K562 (cell line): Measurements from ENCODE around the gene RAI1. TPM values are rescaled to one million over a fixed set of nuclear protein-coding genes. Genes with fewer than 3 reads are reported as not detected.
A peak's percentile ranks its signal among the peaks of the same experiment; 100 is the strongest.

Source experiments
- BRF1 ChIP-seq: IDR thresholded peaks from 3 replicates; pipeline ENCODE4 v1.6.1; 2011; ENCODE audit warnings: borderline replicate concordance, mild to moderate bottlenecking; ENCODE audit not compliant: insufficient read length; ENCODE audit errors: extremely low read depth
- CBX5 ChIP-seq: IDR thresholded peaks from 2 replicates; pipeline ENCODE4 v1.6.1; 2014; ENCODE audit warnings: low read depth, borderline replicate concordance
- COPS2 ChIP-seq: fragments of 450-650 bp; conservative IDR thresholded peaks from 2 replicates; pipeline ENCODE4 v1.6.1; 2016; ENCODE audit warnings: mild to moderate bottlenecking, moderate library complexity
- DDX20 ChIP-seq: fragments of 450-650 bp; IDR thresholded peaks from 2 replicates; pipeline ENCODE4 v1.6.1; 2016; ENCODE audit warnings: missing genetic modification characterization, low read depth, mild to moderate bottlenecking, missing compliant biosample characterization, moderate library complexity
- NR4A1 ChIP-seq, 2 experiments: fragments of 250-450 bp in 1 of 2; fragments of 450-650 bp in 1 of 2; sonication (Bioruptor Pico) in 1 of 2; IDR thresholded peaks; 2 replicates each; pipeline versions ENCODE4 v1.4.0 to v1.6.1; 2016 to 2020; ENCODE audit warnings: mild to moderate bottlenecking in 2 of 2, missing compliant biosample characterization in 1 of 2, missing genetic modification characterization in 1 of 2, moderate library complexity in 1 of 2
- PHF20 ChIP-seq: fragments of 450-650 bp; IDR thresholded peaks from 2 replicates; pipeline ENCODE4 v1.6.1; 2018; ENCODE audit not compliant: partially characterized antibody
- POU5F1 ChIP-seq: fragments of 150-350 bp; IDR thresholded peaks from 2 replicates; pipeline ENCODE4 v1.6.1; 2014; ENCODE audit warnings: borderline replicate concordance, low read length, low read depth, mild to moderate bottlenecking; ENCODE audit not compliant: partially characterized antibody
- RCOR1 ChIP-seq, 2 experiments: IDR thresholded peaks; 2 replicates each; pipeline ENCODE4 v1.6.1; 2012; ENCODE audit warnings: low read depth in 2 of 2, low read length in 2 of 2, borderline replicate concordance in 1 of 2, improper control_type of control experiment in 1 of 2
- SMARCE1 ChIP-seq: fragments of 450-650 bp; IDR thresholded peaks from 2 replicates; pipeline ENCODE4 v1.7.1; 2016; ENCODE audit warnings: mild to moderate bottlenecking
- ZZZ3 ChIP-seq: fragments of 450-650 bp; IDR thresholded peaks from 2 replicates; pipeline ENCODE4 v1.6.1; 2016; ENCODE audit warnings: antibody characterized with exemption, mild to moderate bottlenecking, moderate library complexity
- polyA plus RNA-seq, 8 experiments: library from polyadenylated mRNA; depleted of rRNA in 4 of 8; stranded (reverse) in 5 of 8; unstranded in 3 of 8; fragments of >200 nt; fragmentation: Nextera tagmentation in 2 of 8; fragmentation: Illumina TruSeq in 1 of 8; extraction: Ambion mirVana in 2 of 8; extraction: Trizol in 1 of 8; gene quantifications; 2 replicates each; pipeline versions ENCODE4 v1.2.1 to v1.2.3, GENCODE V29; 2011 to 2014; ENCODE audit warnings: inconsistent platforms in 1 of 8, missing spikeins in 1 of 8
- total RNA-seq, 7 experiments: library from RNA; depleted of rRNA in 6 of 7; stranded (reverse); fragments of >200 nt in 6 of 7; fragmentation: Illumina TruSeq in 2 of 7; extraction: Trizol in 2 of 7; gene quantifications; 2 replicates each; pipeline versions ENCODE4 v1.2.1 to v1.2.3, GENCODE V29; 2011 to 2021; ENCODE audit warnings: low replicate concordance in 1 of 7
- TF ChIP-seq, protein P1 (sequence below): sonication (generic); formaldehyde crosslinking; IDR thresholded peaks from 2 replicates; pipeline ENCODE4 v1.4.0; 2020; ENCODE audit warnings: mild to moderate bottlenecking, missing genetic modification reagents
- TF ChIP-seq, protein P2 (sequence below), 2 experiments: fragments of 200-800 bp in 1 of 2; sonication (Bioruptor generic) in 1 of 2; sonication (generic) in 1 of 2; formaldehyde crosslinking in 1 of 2; IDR thresholded peaks in 1 of 2; conservative IDR thresholded peaks in 1 of 2; 2 replicates each; pipeline versions ENCODE4 v1.5.0 to v1.6.1; 2016 to 2020; ENCODE audit warnings: missing compliant biosample characterization in 1 of 2, missing genetic modification characterization in 1 of 2, missing genetic modification reagents in 1 of 2

RAI1 gene
- total and polyA plus RNA-seq, 9 of the 15 experiments (the other 6 are each of a cell fraction or from before 2014, with no cell fraction given), result 0.68 to 19.9 (median 5.5) TPM

DNA sequence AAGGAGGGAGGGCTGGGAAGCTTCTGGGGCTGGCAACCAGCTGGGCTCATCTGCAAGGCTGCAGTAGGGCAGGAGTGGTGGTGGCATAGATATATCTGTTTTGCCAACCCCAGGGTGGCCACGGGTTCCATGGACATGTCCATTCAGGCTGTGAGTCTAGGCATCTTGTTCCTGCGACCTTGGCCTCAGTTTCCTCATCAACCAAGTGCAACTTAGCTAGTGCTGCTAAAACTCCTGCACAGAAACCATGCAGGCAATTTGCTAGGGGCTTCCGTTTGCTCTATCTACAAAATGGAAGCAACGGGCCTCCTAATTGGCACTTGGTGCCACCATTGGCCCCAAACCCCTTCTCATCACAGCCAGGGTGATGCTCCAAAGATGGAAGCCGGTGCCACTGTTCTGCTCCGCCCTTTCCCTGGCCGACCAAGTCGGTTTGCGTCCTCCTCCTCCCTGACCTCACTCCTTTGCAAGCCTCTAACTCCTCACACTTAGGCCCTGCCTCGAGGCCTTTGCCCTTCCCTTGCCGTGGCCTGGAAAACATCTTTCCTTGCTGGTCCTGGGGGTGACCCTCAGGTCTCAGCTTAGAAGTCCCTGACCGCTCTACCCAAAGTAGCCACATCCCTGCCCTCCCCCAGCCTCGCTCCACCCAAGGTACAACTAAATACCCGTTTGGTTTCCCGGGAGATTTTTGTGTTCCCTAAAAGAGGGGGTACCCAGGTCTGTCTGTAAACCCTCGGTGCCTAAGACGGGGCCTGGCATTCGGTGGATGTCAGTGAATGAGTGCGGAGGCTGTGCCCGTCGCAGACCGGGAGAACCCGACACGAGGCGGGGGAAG, 154.4 kb downstream of the RAI1 start (continued):
- no peak for TF ChIP-seq NR4A1 (CRISPR knock-in tag; IDR thresholded peaks at IDR 0.05)
- peak; percentile 51; the same call in 1 of the 2 replicates for TF ChIP-seq NR4A1 (tag; IDR thresholded peaks at IDR 0.05)
- TF ChIP-seq COPS2, result no peak
- no peak for TF ChIP-seq DDX20
- no peak for TF ChIP-seq ZZZ3
- TF ChIP-seq, protein P1, sequence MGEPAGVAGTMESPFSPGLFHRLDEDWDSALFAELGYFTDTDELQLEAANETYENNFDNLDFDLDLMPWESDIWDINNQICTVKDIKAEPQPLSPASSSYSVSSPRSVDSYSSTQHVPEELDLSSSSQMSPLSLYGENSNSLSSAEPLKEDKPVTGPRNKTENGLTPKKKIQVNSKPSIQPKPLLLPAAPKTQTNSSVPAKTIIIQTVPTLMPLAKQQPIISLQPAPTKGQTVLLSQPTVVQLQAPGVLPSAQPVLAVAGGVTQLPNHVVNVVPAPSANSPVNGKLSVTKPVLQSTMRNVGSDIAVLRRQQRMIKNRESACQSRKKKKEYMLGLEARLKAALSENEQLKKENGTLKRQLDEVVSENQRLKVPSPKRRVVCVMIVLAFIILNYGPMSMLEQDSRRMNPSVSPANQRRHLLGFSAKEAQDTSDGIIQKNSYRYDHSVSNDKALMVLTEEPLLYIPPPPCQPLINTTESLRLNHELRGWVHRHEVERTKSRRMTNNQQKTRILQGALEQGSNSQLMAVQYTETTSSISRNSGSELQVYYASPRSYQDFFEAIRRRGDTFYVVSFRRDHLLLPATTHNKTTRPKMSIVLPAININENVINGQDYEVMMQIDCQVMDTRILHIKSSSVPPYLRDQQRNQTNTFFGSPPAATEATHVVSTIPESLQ (CRISPR knock-in tag), result no peak
- TF ChIP-seq RCOR1 (IDR thresholded peaks at IDR 0.05; ENCODE audit: borderline replicate concordance in 1 of 2, low read depth in 2 of 2, low read length in 2 of 2), result no peak
- no peak for TF ChIP-seq PHF20
- TF ChIP-seq SMARCE1, result peak; percentile 37
- TF ChIP-seq POU5F1, result no peak
- TF ChIP-seq BRF1, result no peak
- TF ChIP-seq CBX5, result no peak
- TF ChIP-seq, protein P2, sequence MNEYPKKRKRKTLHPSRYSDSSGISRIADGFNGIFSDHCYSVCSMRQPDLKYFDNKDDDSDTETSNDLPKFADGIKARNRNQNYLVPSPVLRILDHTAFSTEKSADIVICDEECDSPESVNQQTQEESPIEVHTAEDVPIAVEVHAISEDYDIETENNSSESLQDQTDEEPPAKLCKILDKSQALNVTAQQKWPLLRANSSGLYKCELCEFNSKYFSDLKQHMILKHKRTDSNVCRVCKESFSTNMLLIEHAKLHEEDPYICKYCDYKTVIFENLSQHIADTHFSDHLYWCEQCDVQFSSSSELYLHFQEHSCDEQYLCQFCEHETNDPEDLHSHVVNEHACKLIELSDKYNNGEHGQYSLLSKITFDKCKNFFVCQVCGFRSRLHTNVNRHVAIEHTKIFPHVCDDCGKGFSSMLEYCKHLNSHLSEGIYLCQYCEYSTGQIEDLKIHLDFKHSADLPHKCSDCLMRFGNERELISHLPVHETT (CRISPR knock-in tag; conservative IDR thresholded peaks at IDR 0.05 in 1 of 2, IDR thresholded peaks at IDR 0.05 in 1 of 2), result peak in 1 of 2 experiments; percentile 74; a peak in 2 of 4 replicates
